ENCODE data around the gene NARS2.
"Not testable (repeated sequence)": the region's sequence is repeated elsewhere in the genome, so short reads cannot be mapped to it uniquely, and the experiment has no call there.

NARS2 gene

DNA sequence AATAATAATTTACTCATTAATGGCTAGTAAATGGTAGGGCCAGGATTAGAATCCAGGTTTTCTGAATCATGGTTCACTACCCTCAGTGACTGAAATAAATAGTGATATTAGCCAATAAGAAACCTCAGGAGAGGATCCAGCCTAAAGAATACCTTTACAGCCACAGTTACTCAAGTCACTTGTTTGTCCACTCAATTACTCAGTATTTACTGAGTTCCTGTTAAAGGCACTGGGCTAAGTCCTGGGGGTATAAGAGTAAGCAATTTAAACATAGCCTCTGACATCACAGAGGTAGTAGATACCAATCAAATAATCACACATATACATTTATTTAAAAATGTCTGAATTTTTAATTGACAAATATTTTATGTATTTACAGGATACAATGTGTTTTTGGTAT lies 100.2 kb downstream of the NARS2 start:
- H3K4me1 ChIP-seq (ENCODE audit: control insufficient read depth in 1 of 2, insufficient read depth in 2 of 2, low read length in 2 of 2) = no peaks in the 10 kb centered on the region
- peaks cover 3 to 4% of the 10 kb centered on the region in 2 donors for H3K36me3 ChIP-seq (ENCODE audit: control insufficient read depth in 1 of 2, insufficient read depth in 2 of 2, low read length in 2 of 2)
- no peak overlapping the region for H3K27ac ChIP-seq (ENCODE audit: low read length)
- H3K9me3 ChIP-seq (ENCODE audit: control insufficient read depth in 1 of 2, low read length in 2 of 2) = no peaks in the 10 kb centered on the region
- no peaks in the 10 kb centered on the region for H3K27me3 ChIP-seq (ENCODE audit: low read depth, low read length)
- H3K4me3 ChIP-seq (ENCODE audit: low read depth in 1 of 2, low read length in 2 of 2) = no peak overlapping the region

DNA sequence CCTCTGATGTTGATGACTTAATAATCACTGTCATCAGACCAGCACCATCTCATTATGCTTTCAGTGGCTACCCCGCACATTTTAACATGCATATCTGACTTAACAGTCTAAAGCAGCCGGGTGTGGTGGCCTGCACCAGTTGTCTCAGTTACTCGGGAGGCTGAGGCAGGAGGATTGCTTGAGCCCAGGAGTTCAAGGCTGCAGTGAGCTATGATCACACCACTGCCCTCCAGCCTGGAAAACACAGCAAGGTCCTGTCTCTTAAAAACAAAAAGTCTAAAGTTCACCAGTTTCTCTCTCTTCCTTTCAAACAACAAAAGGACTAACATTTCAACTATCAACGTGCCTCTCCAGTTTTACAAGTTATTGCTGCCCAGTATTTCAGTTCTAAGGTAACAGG lies 101.8 kb downstream of the NARS2 start:
- H3K27ac ChIP-seq (ENCODE audit: low read length) = no peak overlapping the region
- H3K27me3 ChIP-seq (ENCODE audit: low read depth, low read length) = no peaks in the 10 kb centered on the region
- H3K36me3 ChIP-seq (ENCODE audit: control insufficient read depth in 1 of 2, insufficient read depth in 2 of 2, low read length in 2 of 2) = peaks cover 3 to 4% of the 10 kb centered on the region in 2 donors
- no peak overlapping the region for H3K4me3 ChIP-seq (ENCODE audit: low read depth in 1 of 2, low read length in 2 of 2)
- no peaks in the 10 kb centered on the region for H3K9me3 ChIP-seq (ENCODE audit: control insufficient read depth in 1 of 2, low read length in 2 of 2)
- H3K4me1 ChIP-seq (ENCODE audit: control insufficient read depth in 1 of 2, insufficient read depth in 2 of 2, low read length in 2 of 2) = no peaks in the 10 kb centered on the region

DNA sequence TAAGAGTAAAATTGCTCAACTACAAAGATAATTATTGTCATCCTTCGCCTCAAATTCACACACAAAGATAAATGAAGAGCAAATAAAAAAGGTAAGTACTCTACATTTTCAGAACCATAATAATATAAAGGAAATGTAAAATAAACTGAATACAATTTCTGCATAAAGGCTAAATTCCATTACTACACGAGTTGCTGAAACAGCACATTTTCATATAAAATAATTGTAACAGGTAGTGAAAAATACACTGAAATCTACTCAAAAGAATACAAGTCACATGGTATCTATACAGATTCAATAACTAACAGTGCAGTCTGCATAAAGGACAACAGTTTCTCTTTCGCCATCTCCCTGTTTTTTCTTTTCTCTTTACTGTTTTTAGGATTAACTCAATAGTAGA lies 102.3 kb downstream of the NARS2 start:
- H3K27ac ChIP-seq (ENCODE audit: low read length) = no peak overlapping the region
- H3K36me3 ChIP-seq (ENCODE audit: control insufficient read depth in 1 of 2, insufficient read depth in 2 of 2, low read length in 2 of 2) = peaks cover 3 to 4% of the 10 kb centered on the region in 2 donors
- no peaks in the 10 kb centered on the region for H3K9me3 ChIP-seq (ENCODE audit: control insufficient read depth in 1 of 2, low read length in 2 of 2)
- no peak overlapping the region for H3K4me3 ChIP-seq (ENCODE audit: low read depth in 1 of 2, low read length in 2 of 2)
- no peaks in the 10 kb centered on the region for H3K27me3 ChIP-seq (ENCODE audit: low read depth, low read length)
- H3K4me1 ChIP-seq (ENCODE audit: control insufficient read depth in 1 of 2, insufficient read depth in 2 of 2, low read length in 2 of 2) = no peaks in the 10 kb centered on the region

DNA sequence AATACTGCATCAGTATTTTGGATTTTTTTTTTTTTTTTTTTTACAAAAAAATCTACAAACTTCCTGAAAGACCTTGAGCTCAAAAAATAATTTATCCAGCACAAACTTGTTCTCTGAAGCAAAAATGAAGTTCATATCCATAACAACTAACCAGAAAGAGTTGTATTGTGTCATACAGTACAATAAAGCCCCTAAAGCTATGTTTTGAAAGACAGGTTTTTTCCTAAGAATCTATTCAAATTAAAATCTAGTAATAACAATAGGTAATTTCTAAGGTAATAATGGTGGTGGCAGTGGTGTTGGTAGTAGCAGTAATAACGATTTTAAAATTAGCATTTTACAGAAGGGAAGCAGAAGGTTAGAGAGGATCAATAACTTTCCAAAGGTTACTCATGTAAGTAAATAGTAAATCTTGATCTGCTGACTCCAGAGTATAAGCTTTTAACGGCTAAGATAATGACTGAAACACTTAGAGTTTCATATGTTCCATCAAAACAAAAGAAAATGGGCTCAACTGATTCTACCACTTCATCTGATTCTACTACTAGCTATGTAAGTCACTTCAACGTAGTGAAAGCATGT lies 103.7 kb downstream of the NARS2 start:
- Histone ChIP-seq H3K27ac (ENCODE audit: low read length) (no peak overlapping the region), H3K27me3 (ENCODE audit: low read depth, low read length) (no peaks in the 10 kb centered on the region), H3K4me1 (ENCODE audit: control insufficient read depth in 1 of 2, insufficient read depth in 2 of 2, low read length in 2 of 2) (no peaks in the 10 kb centered on the region), H3K4me3 (ENCODE audit: low read depth in 1 of 2, low read length in 2 of 2) (no peak overlapping the region), H3K9me3 (ENCODE audit: control insufficient read depth in 1 of 2, low read length in 2 of 2) (no peaks in the 10 kb centered on the region), H3K36me3 (ENCODE audit: control insufficient read depth in 1 of 2, insufficient read depth in 2 of 2, low read length in 2 of 2) (peaks cover 2 to 3% of the 10 kb centered on the region in 2 donors)

DNA sequence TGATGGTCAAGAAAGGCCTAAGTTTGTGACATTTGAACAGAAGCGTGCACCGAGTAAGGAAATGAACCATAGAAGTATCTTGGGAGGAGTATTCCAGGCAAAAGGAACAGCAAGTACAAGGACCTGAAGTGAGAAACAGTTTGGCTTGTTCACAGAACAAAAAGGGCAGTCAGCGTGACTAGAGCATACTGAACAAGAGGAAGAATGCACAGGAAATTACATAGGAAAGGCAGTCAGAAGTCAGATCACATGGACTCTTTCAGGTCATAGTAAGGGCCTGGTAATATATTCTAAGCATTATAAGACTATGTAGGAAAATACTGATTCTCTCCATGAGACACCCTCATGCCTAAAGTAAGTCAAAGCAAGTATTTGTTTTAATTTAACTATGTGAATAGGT lies 104.8 kb downstream of the NARS2 start:
- H3K4me3 ChIP-seq (ENCODE audit: low read depth in 1 of 2, low read length in 2 of 2) = no peak overlapping the region
- no peaks in the 10 kb centered on the region for H3K27me3 ChIP-seq (ENCODE audit: low read depth, low read length)
- H3K9me3 ChIP-seq (ENCODE audit: control insufficient read depth in 1 of 2, low read length in 2 of 2) = no peaks in the 10 kb centered on the region
- peaks cover 5 to 8% of the 10 kb centered on the region in 2 donors for H3K36me3 ChIP-seq (ENCODE audit: control insufficient read depth in 1 of 2, insufficient read depth in 2 of 2, low read length in 2 of 2)
- no peak overlapping the region for H3K27ac ChIP-seq (ENCODE audit: low read length)
- H3K4me1 ChIP-seq (ENCODE audit: control insufficient read depth in 1 of 2, insufficient read depth in 2 of 2, low read length in 2 of 2) = no peaks in the 10 kb centered on the region

DNA sequence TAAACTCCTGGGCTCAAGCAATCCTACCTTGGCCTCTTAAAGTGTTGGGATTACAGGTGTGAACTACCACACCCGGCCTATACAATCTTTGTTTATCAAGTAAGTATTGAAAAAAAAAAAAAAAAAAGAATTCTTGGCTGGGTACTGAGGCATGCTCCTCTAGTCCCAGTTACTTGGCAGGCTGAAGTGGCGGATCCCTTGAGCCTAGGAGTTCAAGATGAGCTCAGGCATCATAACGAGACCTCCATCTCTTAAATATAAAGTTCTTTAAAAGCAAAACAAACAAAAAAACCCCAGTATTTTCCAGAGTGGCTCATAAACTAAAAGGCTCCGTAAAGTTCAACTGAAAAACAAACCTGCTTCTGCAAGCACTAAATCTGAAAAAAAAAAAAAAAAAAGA lies 106.7 kb downstream of the NARS2 start:
- Histone ChIP-seq H3K4me1 (ENCODE audit: control insufficient read depth in 1 of 2, insufficient read depth in 2 of 2, low read length in 2 of 2) (no peaks in the 10 kb centered on the region), H3K9me3 (ENCODE audit: control insufficient read depth in 1 of 2, low read length in 2 of 2) (no peaks in the 10 kb centered on the region)

DNA sequence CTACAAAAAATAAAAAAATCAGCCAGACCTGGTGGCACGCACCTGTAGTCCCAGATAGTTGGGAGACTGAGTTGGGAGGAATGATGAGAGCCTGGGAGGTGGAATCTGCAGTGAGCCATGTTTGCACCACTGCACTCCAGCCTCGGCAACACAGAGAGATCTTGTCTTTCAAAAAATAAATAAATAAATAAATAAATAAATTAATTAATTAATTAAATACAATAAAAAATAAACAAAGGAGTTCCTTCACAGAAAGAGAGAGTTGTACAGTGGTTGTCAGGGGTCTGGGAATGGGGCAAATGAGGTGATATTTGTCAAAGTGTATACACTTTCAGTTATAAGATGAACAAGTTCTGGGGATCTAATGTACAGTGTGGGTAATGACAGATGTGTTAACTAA lies 107.3 kb downstream of the NARS2 start:
- H3K36me3 ChIP-seq (ENCODE audit: control insufficient read depth in 1 of 2, insufficient read depth in 2 of 2, low read length in 2 of 2) = peaks cover 4 to 5% of the 10 kb centered on the region in 2 donors
- H3K4me1 ChIP-seq (ENCODE audit: control insufficient read depth in 1 of 2, insufficient read depth in 2 of 2, low read length in 2 of 2) = no peaks in the 10 kb centered on the region
- H3K9me3 ChIP-seq (ENCODE audit: control insufficient read depth in 1 of 2, low read length in 2 of 2) = no peaks in the 10 kb centered on the region
- no peak overlapping the region for H3K27ac ChIP-seq (ENCODE audit: low read length)
- H3K27me3 ChIP-seq (ENCODE audit: low read depth, low read length) = no peaks in the 10 kb centered on the region
- H3K4me3 ChIP-seq (ENCODE audit: low read depth in 1 of 2, low read length in 2 of 2) = no peak overlapping the region

More for the DNA sequence above, 106.7 kb downstream of the NARS2 start:
- Histone ChIP-seq H3K4me3 (ENCODE audit: low read depth in 1 of 2, low read length in 2 of 2) (no peak overlapping the region), H3K27me3 (ENCODE audit: low read depth, low read length) (no peaks in the 10 kb centered on the region), H3K27ac (ENCODE audit: low read length) (no peak overlapping the region), H3K36me3 (ENCODE audit: control insufficient read depth in 1 of 2, insufficient read depth in 2 of 2, low read length in 2 of 2) (peaks cover 5 to 8% of the 10 kb centered on the region in 2 donors)

DNA sequence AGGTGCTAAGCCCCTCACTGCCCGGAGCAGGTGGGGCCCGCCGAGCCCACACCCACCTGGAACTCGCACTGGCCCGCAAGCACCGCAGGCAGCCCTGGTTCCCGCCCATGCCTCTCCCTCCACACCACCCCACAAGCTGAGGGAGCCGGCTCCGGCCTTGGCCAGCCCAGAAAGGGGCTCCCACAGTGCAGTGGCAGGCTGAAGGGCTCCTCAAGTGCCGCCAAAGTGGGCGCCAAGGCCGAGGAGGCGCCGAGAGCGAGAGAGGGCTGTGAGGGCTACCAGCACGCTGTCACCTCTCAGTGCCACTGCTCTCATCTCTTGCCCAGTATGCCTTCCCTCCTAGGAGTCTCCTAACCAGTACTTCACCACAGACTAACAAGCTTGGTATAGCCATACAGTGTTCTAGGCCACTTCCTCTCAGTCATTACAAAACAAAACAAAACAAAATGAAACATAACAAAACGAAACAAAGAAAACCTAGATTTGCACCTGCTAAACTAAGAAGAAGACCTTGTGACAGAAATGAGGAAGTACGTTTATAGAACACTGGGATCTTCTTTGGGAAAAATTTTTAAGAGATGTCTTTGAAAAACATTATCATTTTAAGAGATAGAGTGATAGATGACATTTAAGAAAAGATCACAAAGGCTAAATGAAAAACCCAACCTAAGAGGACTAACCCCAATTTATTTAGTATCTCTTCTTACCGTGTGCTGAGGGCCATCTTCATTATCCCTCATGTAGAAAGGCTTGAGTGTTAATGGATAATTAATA lies 109.3 kb downstream of the NARS2 start:
- H3K27me3 ChIP-seq (ENCODE audit: low read depth, low read length) = no peaks in the 10 kb centered on the region
- peak overlapping the region; percentile 14 for H3K27ac ChIP-seq (ENCODE audit: low read length)
- no peaks in the 10 kb centered on the region for H3K4me1 ChIP-seq (ENCODE audit: control insufficient read depth in 1 of 2, insufficient read depth in 2 of 2, low read length in 2 of 2)
- H3K36me3 ChIP-seq (ENCODE audit: control insufficient read depth in 1 of 2, insufficient read depth in 2 of 2, low read length in 2 of 2) = peaks cover 4 to 13% of the 10 kb centered on the region in 2 donors
- no peaks in the 10 kb centered on the region for H3K9me3 ChIP-seq (ENCODE audit: control insufficient read depth in 1 of 2, low read length in 2 of 2)
- no peak overlapping the region for H3K4me3 ChIP-seq (ENCODE audit: low read depth in 1 of 2, low read length in 2 of 2)

DNA sequence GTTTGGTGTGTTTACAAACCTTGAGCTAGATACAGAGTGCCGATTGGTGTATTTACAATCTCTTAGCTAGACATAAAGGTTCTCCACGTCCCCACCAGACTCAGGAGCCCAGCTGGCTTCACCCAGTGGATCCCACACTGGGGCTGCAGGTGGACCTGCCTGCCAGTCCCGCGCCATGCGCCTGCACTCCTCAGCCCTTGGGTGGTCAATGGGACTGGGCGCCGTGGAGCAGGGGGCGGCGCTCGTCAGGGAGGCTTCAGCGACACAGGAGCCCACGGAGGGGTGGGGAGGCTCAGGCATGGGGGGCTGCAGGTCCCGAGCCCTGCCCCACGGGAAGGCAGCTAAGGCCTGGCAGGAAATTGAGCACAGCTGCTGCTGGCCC lies 109.9 kb downstream of the NARS2 start:
- not testable (repeated sequence) for H3K27me3 ChIP-seq (ENCODE audit: low read depth, low read length); H3K27ac ChIP-seq (ENCODE audit: low read length); H3K9me3 ChIP-seq (ENCODE audit: control insufficient read depth in 1 of 2, low read length in 2 of 2); H3K4me1 ChIP-seq (ENCODE audit: control insufficient read depth in 1 of 2, insufficient read depth in 2 of 2, low read length in 2 of 2); H3K4me3 ChIP-seq (ENCODE audit: low read depth in 1 of 2, low read length in 2 of 2)
- H3K36me3 ChIP-seq (ENCODE audit: control insufficient read depth in 1 of 2, insufficient read depth in 2 of 2, low read length in 2 of 2) = peaks cover 4 to 13% of the 10 kb centered on the region in 2 donors

DNA sequence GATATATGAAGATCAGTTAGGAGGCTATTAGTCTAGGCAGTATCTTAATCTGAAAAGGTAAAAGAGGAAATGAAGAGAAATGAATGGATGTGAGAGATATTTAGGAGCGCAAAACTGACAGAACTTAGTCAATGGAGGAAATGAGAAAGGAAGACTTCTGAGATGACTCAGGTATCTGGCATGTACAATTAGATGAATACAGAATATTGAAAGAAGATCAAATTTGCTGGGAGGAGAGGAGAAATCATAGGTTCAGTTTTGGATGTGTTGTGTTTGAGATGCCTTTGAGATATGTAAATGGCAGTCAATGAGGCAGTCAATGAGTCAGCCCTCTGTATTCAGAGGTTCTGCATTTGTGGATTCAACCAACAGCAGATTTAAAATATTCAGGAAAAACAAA lies 114.2 kb downstream of the NARS2 start:
- Histone ChIP-seq H3K27ac (ENCODE audit: low read length) (no peak overlapping the region), H3K27me3 (ENCODE audit: low read depth, low read length) (no peaks in the 10 kb centered on the region), H3K9me3 (ENCODE audit: control insufficient read depth in 1 of 2, low read length in 2 of 2) (no peaks in the 10 kb centered on the region), H3K36me3 (ENCODE audit: control insufficient read depth in 1 of 2, insufficient read depth in 2 of 2, low read length in 2 of 2) (peaks cover under 1 to 12% of the 10 kb centered on the region in 2 donors), H3K4me1 (ENCODE audit: control insufficient read depth in 1 of 2, insufficient read depth in 2 of 2, low read length in 2 of 2) (no peaks in the 10 kb centered on the region), H3K4me3 (ENCODE audit: low read depth in 1 of 2, low read length in 2 of 2) (no peak overlapping the region)

DNA sequence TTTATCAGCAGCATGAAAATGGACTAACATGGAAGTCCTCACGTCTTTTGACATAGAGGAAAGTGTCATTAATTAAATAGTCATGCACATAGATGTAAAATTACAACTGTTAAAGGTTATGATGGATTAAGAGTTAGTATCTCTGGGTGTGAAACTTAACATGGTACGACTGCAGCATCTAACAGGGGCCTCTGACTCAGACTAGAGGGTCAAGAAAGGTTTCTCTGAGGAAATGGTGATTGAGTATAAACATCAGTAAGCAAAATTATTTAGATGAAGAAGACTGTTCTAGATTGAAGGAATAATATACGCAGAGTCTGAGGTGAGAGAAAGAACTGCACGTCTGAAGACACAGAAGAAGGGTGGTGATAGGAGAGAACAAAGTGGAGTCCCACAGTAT lies 114.9 kb downstream of the NARS2 start:
- peaks cover 0 to 8% of the 10 kb centered on the region in 2 donors for H3K36me3 ChIP-seq (ENCODE audit: control insufficient read depth in 1 of 2, insufficient read depth in 2 of 2, low read length in 2 of 2)
- no peak overlapping the region for H3K4me3 ChIP-seq (ENCODE audit: low read depth in 1 of 2, low read length in 2 of 2)
- no peak overlapping the region for H3K27ac ChIP-seq (ENCODE audit: low read length)
- H3K27me3 ChIP-seq (ENCODE audit: low read depth, low read length) = no peaks in the 10 kb centered on the region
- no peaks in the 10 kb centered on the region for H3K9me3 ChIP-seq (ENCODE audit: control insufficient read depth in 1 of 2, low read length in 2 of 2)
- no peaks in the 10 kb centered on the region for H3K4me1 ChIP-seq (ENCODE audit: control insufficient read depth in 1 of 2, insufficient read depth in 2 of 2, low read length in 2 of 2)

DNA sequence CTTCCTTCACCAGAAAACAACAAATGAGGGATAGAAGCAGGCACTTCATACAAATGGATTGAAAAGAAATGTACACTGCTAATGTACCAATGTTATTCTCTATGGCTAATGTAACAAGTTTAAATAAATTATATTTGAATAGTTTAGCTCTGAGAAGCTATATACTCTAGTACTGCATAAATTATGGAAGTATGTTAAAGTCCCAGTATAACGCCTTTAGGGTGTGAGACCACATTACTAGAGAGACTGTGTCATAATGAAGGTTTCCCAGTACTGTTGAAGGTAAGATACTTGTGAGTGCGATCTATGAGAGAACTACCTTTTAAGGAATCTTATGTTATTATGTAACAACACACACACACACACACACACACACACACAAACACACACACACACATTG lies 117.2 kb downstream of the NARS2 start:
- Histone ChIP-seq H3K27ac (ENCODE audit: low read length) (no peak overlapping the region), H3K27me3 (ENCODE audit: low read depth, low read length) (no peaks in the 10 kb centered on the region), H3K9me3 (ENCODE audit: control insufficient read depth in 1 of 2, low read length in 2 of 2) (no peaks in the 10 kb centered on the region), H3K4me1 (ENCODE audit: control insufficient read depth in 1 of 2, insufficient read depth in 2 of 2, low read length in 2 of 2) (no peaks in the 10 kb centered on the region), H3K4me3 (ENCODE audit: low read depth in 1 of 2, low read length in 2 of 2) (no peak overlapping the region), H3K36me3 (ENCODE audit: control insufficient read depth in 1 of 2, insufficient read depth in 2 of 2, low read length in 2 of 2) (peaks cover 0 to 8% of the 10 kb centered on the region in 2 donors)
